Measurements from ENCODE around the gene HOXD13. TPM values are rescaled to one million over a fixed set of nuclear protein-coding genes. Genes with fewer than 3 reads are reported as not detected.

Gene HOXD13
- total and polyA plus RNA-seq, 2 of the 8 experiments (the other 6 are each of a cell fraction or from before 2014, with no cell fraction given): not detected

- CTCF ChIA-PET (ENCODE audit: partially characterized antibody): interaction anchor here (0.7 to 4.5 kb wide), 9 partner anchors 13 to 518 kb away, joined by 3 to 24 read pairs (median 4); partner anchors contain the start of gene MTX2
- peaks cover 0 to 19% (median 0%) of the 10 kb centered on the region in 4 experiments; a peak in 1 of 8 replicates for H3K36me3 ChIP-seq (ENCODE audit: control insufficient read depth in 2 of 4, insufficient read depth in 4 of 4, low read length in 3 of 4)
- no peak for TF ChIP-seq TEAD4 (IDR thresholded peaks at IDR 0.05; ENCODE audit: low read depth, low read length)
- H3K27me3 ChIP-seq (replicated peaks in 1 of 4; ENCODE audit: control insufficient read depth in 3 of 4, extremely low read depth in 1 of 4, insufficient read depth in 3 of 4, low read length in 3 of 4): peaks cover 93 to 100% (median 98%) of the 10 kb centered on the region in 4 experiments
- FAIRE-seq: no peak
- H2AK5ac ChIP-seq (ENCODE audit: low read depth, low read length): no peak overlapping the region
- no peak overlapping the region for H3K4me3 ChIP-seq (ENCODE audit: extremely low read depth in 1 of 4, insufficient read depth in 2 of 4, low read depth in 3 of 4, low read length in 4 of 4)
- no peak overlapping the region for H3K56ac ChIP-seq (replicated peaks; ENCODE audit: insufficient read length, low read depth, low read length)
- no peak overlapping the region for H2BK20ac ChIP-seq (ENCODE audit: low read length)
- peak in 1 of 2 experiments; percentile 39 for DNase-seq (ENCODE audit: low read depth in 1 of 2, low spot score in 2 of 2)
- H3K9ac ChIP-seq (replicated peaks in 1 of 4; ENCODE audit: extremely low read depth in 1 of 4, low read depth in 3 of 4, low read length in 3 of 4): no peak overlapping the region
- H3K79me1 ChIP-seq (ENCODE audit: low read depth, low read length): no peaks in the 10 kb centered on the region
- no peak overlapping the region for H3K27ac ChIP-seq (ENCODE audit: low read depth, low read length)
- POLR2A ChIA-PET (ENCODE audit: partially characterized antibody): no interaction called here
- peaks cover 6 to 30% of the 10 kb centered on the region in 2 experiments for H4K20me1 ChIP-seq (replicated peaks in 1 of 2; ENCODE audit: control insufficient read depth in 1 of 2, insufficient read depth in 2 of 2, low read length in 2 of 2)
- peaks cover 0 to 12% (median 3%) of the 10 kb centered on the region in 4 experiments; a peak in 5 of 7 replicates for H3K4me1 ChIP-seq (replicated peaks in 1 of 4; ENCODE audit: control insufficient read depth in 3 of 4, insufficient read depth in 4 of 4, low read length in 3 of 4)
- no peak overlapping the region for H2AFZ ChIP-seq (ENCODE audit: low read length)
- H3K18ac ChIP-seq (ENCODE audit: extremely low read depth, low read length): no peak overlapping the region
- H2BK5ac ChIP-seq (ENCODE audit: low read depth, low read length): no peak overlapping the region
- no peak overlapping the region for H4K8ac ChIP-seq (ENCODE audit: extremely low read depth, insufficient read depth, low read length)
- H3K23ac ChIP-seq (ENCODE audit: insufficient read length): no peak overlapping the region
- no peak overlapping the region; a peak in 1 of 4 replicates for H3K4me2 ChIP-seq (ENCODE audit: insufficient read depth in 1 of 2, low read depth in 2 of 2, low read length in 2 of 2)
- H4K5ac ChIP-seq (ENCODE audit: insufficient read length, low read depth, low read length): no peak overlapping the region
- H2BK120ac ChIP-seq (replicated peaks; ENCODE audit: low read depth, low read length): no peak overlapping the region
- WGBS, 2 experiments (ENCODE audit: extremely low coverage in 1 of 2, insufficient coverage in 1 of 2, insufficient read length in 1 of 2, insufficient replicate concordance in 2 of 2, low coverage in 1 of 2, low lambda C conversion rate in 2 of 2, missing lambda C conversion rate in 1 of 2): 14% methylated on average over 4 of the region's 4 CpGs; no CpG with 5 or more reads in 1 of the 2 experiments
- peaks cover 3% of the 10 kb centered on the region; the same call in 1 of the 2 replicates for H3K23me2 ChIP-seq (ENCODE audit: low read depth, low read length)
- no peak overlapping the region for H2BK12ac ChIP-seq (ENCODE audit: low read depth, low read length)
- H2BK15ac ChIP-seq (ENCODE audit: low read length): no peak overlapping the region
- no peak overlapping the region for H4K91ac ChIP-seq (replicated peaks; ENCODE audit: insufficient read length, low read length)
- H3K9me3 ChIP-seq (ENCODE audit: insufficient read depth in 2 of 2, low read depth in 1 of 2, low read length in 1 of 2): no peaks in the 10 kb centered on the region
- no peak overlapping the region for H3K4ac ChIP-seq (replicated peaks; ENCODE audit: insufficient read length, low read depth, low read length)
- H3K14ac ChIP-seq (ENCODE audit: insufficient read length): no peak overlapping the region
- no peaks in the 10 kb centered on the region for H3K79me2 ChIP-seq (ENCODE audit: control insufficient read depth in 1 of 2, insufficient read depth in 2 of 2, low read length in 2 of 2)
These were observed 41.5 kb downstream of the HOXD13 start for GRCh38 chr2:176134035-176134434.

All from H1 (cell line).